ENCODE results near the gene TMEM233.

DNA sequence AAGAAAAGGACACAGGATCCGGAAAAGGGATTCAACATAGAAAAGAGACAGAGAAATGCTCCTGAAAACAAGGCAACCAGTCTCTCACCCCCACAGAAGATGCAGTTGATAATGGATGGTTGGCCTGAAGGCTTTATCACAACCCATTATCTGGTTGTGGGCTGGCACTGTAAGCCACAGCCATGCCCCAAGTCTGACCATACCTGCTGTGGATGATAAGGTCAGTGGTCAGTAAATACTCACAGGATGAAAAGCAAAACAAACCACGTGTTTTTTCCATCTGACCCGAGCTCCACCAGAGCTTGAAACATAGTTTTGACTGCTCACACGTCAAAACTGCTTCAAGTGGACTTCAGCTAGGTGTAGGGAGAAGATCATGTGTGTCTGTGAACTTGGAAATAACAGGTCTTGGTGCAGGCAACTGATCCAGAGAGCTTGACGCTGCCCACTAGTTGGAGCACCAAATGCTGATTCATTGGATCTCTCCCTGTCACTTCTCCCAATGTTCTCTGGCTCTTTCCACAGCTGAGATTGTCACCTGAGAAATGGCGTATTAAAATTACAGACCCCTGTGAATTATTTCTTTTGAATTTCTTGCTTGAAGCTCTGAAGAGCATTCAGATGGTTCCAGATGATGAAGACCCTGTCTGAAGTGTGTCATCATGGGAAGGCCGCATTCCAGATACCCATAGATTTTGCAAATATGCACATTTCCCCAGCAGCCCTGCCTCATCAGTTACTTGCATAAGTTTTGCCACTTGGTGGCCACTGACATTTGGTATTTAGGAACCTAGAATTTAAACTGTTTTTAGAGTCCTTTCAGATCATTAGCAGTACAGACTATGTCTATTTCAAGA is 8.5 kb downstream of the TMEM233 start:
- no peak for TF ChIP-seq POLR2A (IDR thresholded peaks at IDR 0.05; ENCODE audit: low read depth, low read length)
- TF ChIP-seq POLR2AphosphoS5 (IDR thresholded peaks at IDR 0.05; ENCODE audit: low read depth, low read length): no peak
